GM12874 (cell line): ENCODE measurements around the gene RTRAF.

Experiments
- TF ChIP-seq, protein P1 (sequence below): IDR thresholded peaks from 2 replicates; pipeline ENCODE4 v1.5.1; 2011; ENCODE audit warnings: low read depth, mild to moderate bottlenecking, control low read depth, low read length, moderate library complexity; ENCODE audit not compliant: insufficient read depth

The RTRAF gene

DNA sequence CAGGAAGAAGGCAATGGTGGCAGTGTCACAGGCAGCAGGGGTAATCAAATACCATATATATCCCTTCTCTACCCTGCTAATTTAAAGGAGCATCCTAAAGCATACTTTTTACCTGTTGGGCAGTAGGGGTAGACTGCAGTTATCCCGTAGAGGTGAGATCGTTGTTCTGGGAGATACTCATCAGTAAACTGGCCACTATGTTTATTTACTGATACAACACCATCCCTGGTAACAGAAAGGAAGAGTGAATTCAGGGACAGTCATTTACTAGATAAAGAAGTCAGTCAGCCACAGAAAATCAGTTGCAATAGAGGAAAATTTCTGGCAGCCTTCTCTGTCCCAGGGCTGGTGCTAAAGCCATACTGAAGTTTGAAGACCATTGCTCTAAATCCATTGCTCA is 16.3 kb downstream of the RTRAF start:
- TF ChIP-seq, protein P1, sequence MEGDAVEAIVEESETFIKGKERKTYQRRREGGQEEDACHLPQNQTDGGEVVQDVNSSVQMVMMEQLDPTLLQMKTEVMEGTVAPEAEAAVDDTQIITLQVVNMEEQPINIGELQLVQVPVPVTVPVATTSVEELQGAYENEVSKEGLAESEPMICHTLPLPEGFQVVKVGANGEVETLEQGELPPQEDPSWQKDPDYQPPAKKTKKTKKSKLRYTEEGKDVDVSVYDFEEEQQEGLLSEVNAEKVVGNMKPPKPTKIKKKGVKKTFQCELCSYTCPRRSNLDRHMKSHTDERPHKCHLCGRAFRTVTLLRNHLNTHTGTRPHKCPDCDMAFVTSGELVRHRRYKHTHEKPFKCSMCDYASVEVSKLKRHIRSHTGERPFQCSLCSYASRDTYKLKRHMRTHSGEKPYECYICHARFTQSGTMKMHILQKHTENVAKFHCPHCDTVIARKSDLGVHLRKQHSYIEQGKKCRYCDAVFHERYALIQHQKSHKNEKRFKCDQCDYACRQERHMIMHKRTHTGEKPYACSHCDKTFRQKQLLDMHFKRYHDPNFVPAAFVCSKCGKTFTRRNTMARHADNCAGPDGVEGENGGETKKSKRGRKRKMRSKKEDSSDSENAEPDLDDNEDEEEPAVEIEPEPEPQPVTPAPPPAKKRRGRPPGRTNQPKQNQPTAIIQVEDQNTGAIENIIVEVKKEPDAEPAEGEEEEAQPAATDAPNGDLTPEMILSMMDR, result no peak

DNA sequence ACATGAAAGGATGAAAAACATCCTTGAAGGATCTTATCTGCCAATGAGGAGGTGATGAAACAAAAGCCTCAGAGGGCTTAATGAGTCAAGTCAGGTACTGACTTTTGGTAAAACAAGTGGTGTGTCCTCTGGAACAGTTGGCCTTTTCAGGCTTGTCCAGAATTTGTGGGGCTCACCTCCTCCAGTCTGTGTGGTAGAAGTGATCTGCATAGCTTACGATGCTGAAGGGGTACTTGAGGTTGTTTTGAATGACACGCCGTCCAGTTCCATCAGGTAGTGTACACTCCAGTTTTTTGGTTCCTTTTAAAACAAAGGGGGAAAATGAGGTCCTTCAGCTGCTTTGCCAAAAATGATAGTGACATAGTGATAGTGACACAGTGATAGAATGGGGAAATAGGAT is 17.0 kb downstream of the RTRAF start:
- TF ChIP-seq, protein P1, result no peak

DNA sequence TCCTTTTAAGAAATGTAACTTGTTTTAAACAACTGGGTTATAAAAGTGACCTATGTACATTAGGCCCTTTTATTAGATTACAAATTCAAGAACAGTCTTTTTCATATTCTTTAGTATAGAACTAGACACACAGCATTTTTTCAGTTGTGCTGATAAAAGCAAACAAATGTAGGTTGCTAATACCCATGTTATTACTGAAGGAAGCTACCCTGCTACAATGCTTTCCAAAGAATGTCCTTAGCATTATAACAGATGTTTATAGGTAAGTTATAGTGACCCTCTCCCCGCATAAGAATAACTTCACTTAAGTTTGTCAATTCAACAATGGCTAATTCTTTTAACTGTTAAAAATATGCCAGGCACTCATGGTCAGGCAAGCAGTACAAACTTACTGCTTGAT is 17.9 kb downstream of the RTRAF start:
- TF ChIP-seq, protein P1, result no peak

DNA sequence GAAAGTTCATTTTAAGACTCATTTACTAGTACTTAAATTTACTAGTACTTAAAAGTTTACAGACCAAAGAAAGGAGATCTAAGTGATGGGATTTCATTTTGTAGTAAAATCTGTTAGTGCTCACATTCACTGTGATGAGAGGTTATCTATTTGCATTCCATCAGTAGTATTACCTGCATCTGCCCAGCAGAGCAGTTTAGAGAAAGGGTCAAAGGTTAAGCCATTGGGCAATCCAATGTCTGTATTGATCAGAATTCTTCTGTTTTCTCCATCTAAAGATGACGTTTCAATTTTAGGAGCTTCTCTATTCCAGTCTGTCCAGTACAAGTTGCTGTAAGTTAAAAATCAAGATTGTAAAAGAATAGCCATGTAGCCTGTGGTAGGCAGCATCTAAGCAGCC is 18.3 kb downstream of the RTRAF start:
- TF ChIP-seq, protein P1, result no peak

DNA sequence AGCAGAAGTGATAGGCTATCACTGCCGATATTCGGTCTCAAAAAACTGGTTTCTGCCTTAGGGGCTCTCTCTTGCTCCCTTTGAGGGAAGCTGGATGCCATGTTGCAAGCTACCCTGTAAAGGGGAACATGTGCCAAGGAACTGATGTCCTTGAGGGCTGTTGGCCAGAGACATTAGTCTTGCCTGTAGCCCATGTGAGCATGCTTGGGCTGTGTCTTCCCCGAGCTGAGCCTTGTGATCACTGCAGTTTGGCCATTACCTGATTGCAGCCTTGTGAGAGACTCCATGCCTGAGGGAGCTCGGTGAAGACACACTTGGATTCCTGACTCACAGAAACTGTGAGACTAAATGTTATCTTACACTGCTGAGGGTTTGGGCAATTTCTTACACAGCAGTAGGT is 18.8 kb downstream of the RTRAF start:
- TF ChIP-seq, protein P1, result no peak

DNA sequence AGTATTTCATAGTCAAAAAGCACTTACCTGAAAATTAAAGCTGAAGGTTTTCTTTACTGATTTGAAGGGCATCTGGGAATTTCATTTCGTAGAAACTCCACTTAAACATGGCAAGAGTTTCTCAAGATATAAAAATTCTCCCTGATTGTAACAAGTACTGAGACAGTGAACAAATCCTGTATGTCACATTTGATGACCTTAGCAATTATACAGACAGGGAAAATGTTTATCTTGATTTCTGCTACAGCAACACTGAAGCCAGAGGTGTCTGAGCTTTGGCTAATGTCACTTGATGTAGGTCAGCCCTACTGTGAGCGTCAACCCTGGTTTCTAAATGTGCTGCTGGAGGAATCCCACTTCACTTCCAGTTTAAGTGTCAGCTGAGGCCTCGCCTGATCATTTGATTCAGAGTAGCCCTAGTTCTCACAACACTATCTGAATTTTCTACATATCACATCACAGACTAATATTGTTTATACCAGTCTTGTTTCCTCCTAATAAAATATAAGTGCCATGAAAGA is 20.9 kb downstream of the RTRAF start:
- TF ChIP-seq, protein P1, result no peak

DNA sequence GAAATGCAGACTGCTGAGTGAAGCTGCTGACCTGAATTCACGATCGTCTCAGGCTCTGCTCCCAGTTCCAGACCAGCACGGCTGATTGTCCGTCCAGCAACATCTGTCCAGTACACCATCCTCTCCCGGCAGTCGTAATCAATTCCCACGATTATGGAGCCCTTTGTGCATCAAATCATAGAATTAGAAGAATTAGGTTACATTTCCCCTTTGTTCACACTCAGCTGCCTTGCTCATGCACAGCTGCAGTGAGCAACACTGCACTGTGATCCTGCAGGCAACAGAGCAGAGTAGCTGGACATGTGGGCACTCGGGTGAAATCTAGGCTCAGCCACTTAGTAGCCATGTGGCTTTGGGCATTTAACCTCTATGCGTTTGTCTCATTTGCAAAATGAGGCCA is 22.2 kb downstream of the RTRAF start:
- TF ChIP-seq, protein P1, result no peak
